GM19328 (cell line): ENCODE measurements around the gene FSTL1.
A peak's percentile ranks its signal among the peaks of the same experiment; 100 is the strongest.
"Not testable (repeated sequence)": the region's sequence is repeated elsewhere in the genome, so short reads cannot be mapped to it uniquely, and the experiment has no call there.

Source experiments
- ATAC-seq: cut with Tn5 transposase; IDR thresholded peaks from one replicate; pipeline ENCODE4 v1.9.1; 2021; ENCODE audit warnings: mild to moderate bottlenecking, moderate library complexity; ENCODE audit not compliant: unreplicated experiment

The FSTL1 gene

GRCh38 chr3:120418866-120419490 is 31.8 kb downstream of the FSTL1 start:
- peak; percentile 63 for ATAC-seq

- no peak for ATAC-seq
These were observed 32.3 kb downstream of the FSTL1 start for GRCh38 chr3:120418446-120418845.

GRCh38 chr3:120417272-120417911 is 33.4 kb downstream of the FSTL1 start:
- ATAC-seq = peak; percentile 99

GRCh38 chr3:120416868-120417267 is 33.9 kb downstream of the FSTL1 start:
- peak; percentile 5 for ATAC-seq

GRCh38 chr3:120415756-120416155 is 35.0 kb downstream of the FSTL1 start:
- no peak for ATAC-seq

- no peak for ATAC-seq
These were observed 40.3 kb downstream of the FSTL1 start for GRCh38 chr3:120410541-120410940.

- ATAC-seq = no peak
These were observed 40.7 kb downstream of the FSTL1 start for GRCh38 chr3:120410116-120410515.

GRCh38 chr3:120407508-120408287 is 43.1 kb downstream of the FSTL1 start:
- no peak for ATAC-seq

GRCh38 chr3:120404876-120405275 is 45.9 kb downstream of the FSTL1 start:
- ATAC-seq = no peak

- no peak for ATAC-seq
These were observed 48.5 kb downstream of the FSTL1 start for GRCh38 chr3:120402257-120402656.

GRCh38 chr3:120399372-120399771 is 51.4 kb downstream of the FSTL1 start:
- peak; percentile 84 for ATAC-seq

GRCh38 chr3:120396469-120396868 is 54.3 kb downstream of the FSTL1 start:
- no peak for ATAC-seq

GRCh38 chr3:120394347-120394746 is 56.4 kb downstream of the FSTL1 start:
- no peak for ATAC-seq

GRCh38 chr3:120393761-120394160 is 57.0 kb downstream of the FSTL1 start:
- no peak for ATAC-seq

GRCh38 chr3:120393243-120393642 is 57.5 kb downstream of the FSTL1 start:
- ATAC-seq = no peak

GRCh38 chr3:120382941-120383447 is 67.8 kb downstream of the FSTL1 start:
- no peak for ATAC-seq

GRCh38 chr3:120381503-120381902 is 69.3 kb downstream of the FSTL1 start:
- ATAC-seq = no peak

- ATAC-seq = not testable (repeated sequence)
These were observed 72.8 kb downstream of the FSTL1 start for GRCh38 chr3:120377948-120378347.

- no peak for ATAC-seq
These were observed 80.3 kb downstream of the FSTL1 start for GRCh38 chr3:120370463-120370862.

- ATAC-seq = no peak
These were observed 81.7 kb downstream of the FSTL1 start for GRCh38 chr3:120369037-120369467.

- no peak for ATAC-seq
These were observed 82.6 kb downstream of the FSTL1 start for GRCh38 chr3:120368172-120368571.

- ATAC-seq = no peak
These were observed 86.0 kb downstream of the FSTL1 start for GRCh38 chr3:120364821-120365220.
